ENCODE data around the gene MED23. TPM values are rescaled to one million over a fixed set of nuclear protein-coding genes. Genes with fewer than 3 reads are reported as not detected.

Gene MED23
- total and polyA plus RNA-seq, 10 of the 15 experiments (the other 5 are each of a cell fraction or from before 2014, with no cell fraction given), result 7.1 to 42.9 (median 19.6) TPM

GRCh38 chr6:131532580-131533039 lies 95.4 kb downstream of the MED23 start:
- no peak overlapping the region for H3K27ac ChIP-seq (ENCODE audit: control insufficient read depth, insufficient read depth)
- H4K20me1 ChIP-seq (ENCODE audit: control insufficient read depth, insufficient read depth), result no peaks in the 10 kb centered on the region
- ChIA-PET CTCF (interaction anchor here (0.6 to 4.9 kb wide), 9 partner anchors 11 to 646 kb away, joined by 3 to 57 read pairs (median 12); partner anchors contain the start of gene MED23), RAD21 (ENCODE audit: unreplicated experiment) (interaction anchor here (1.0 to 4.6 kb wide), 6 partner anchors 13 to 650 kb away, joined by 3 to 33 read pairs (median 9); partner anchors contain the start of gene MED23), SMC1A (ENCODE audit: uncharacterized antibody, unreplicated experiment) (interaction anchor here (0.6 to 4.4 kb wide), 11 partner anchors 13 to 647 kb away, joined by 3 to 32 read pairs (median 4); partner anchors contain the start of gene MED23), POLR2A (no interaction called here)
- H3K27me3 ChIP-seq (replicated peaks in 1 of 2; ENCODE audit: control insufficient read depth in 2 of 2, insufficient read depth in 2 of 2, low read length in 1 of 2), result no peaks in the 10 kb centered on the region
- ATAC-seq, result peak; percentile 93
- H3K4me3 ChIP-seq, result no peak overlapping the region
- H3K9ac ChIP-seq (ENCODE audit: control insufficient read depth, insufficient read depth, low read length), result no peak overlapping the region
- no peaks in the 10 kb centered on the region for H3K9me3 ChIP-seq (replicated peaks; ENCODE audit: control insufficient read depth, insufficient read depth, low read length)
- H3K4me2 ChIP-seq (ENCODE audit: control insufficient read depth, insufficient read depth), result no peak overlapping the region
- H3K4me1 ChIP-seq (ENCODE audit: control insufficient read depth, insufficient read depth, low read length), result no peaks in the 10 kb centered on the region
- BruUV-seq (replicated peaks), result no TSS peak
- no peak overlapping the region for H2AFZ ChIP-seq (ENCODE audit: control insufficient read depth, low read depth, low read length)
- 4% methylated on average over 3 of the region's 3 CpGs for WGBS (ENCODE audit: insufficient coverage, insufficient replicate concordance, low lambda C conversion rate, missing lambda C conversion rate)
- no peaks in the 10 kb centered on the region for H3K36me3 ChIP-seq (ENCODE audit: control insufficient read depth in 2 of 2, insufficient read depth in 2 of 2, low read length in 1 of 2)
- in situ Hi-C loops (cut with MboI), result loop anchor here (5.0 to 10.0 kb wide), 2 partner anchors 335 to 648 kb away; no protein-coding TSS in a partner anchor
- FAIRE-seq, result no peak
- no peaks in the 10 kb centered on the region for H3K79me2 ChIP-seq (ENCODE audit: control insufficient read depth, insufficient read depth, low read length)
- intact Hi-C loops (cut with micrococcal nuclease; ENCODE audit: unreplicated experiment), result no loop called here
- TF ChIP-seq TARDBP (IDR thresholded peaks at IDR 0.05; ENCODE audit: borderline replicate concordance), result no peak
- TF ChIP-seq NR2F1 (conservative IDR thresholded peaks at IDR 0.05), result peak; percentile 56; the same call in 1 of the 2 replicates
- TF ChIP-seq SRF (IDR thresholded peaks at IDR 0.05; ENCODE audit: low read depth in 2 of 2, low read length in 2 of 2), result no peak
- peak; percentile 44; the same call in 1 of the 2 replicates for TF ChIP-seq PAX5 (IDR thresholded peaks at IDR 0.05; ENCODE audit: borderline replicate concordance, low read depth, low read length)
- no peak for TF ChIP-seq SKIL (IDR thresholded peaks at IDR 0.05; ENCODE audit: low read depth, poor library complexity, severe bottlenecking)
- TF ChIP-seq YY1 (IDR thresholded peaks at IDR 0.05; ENCODE audit: low read depth, low read length), result peak; percentile 64
- no peak for TF ChIP-seq SIX5 (IDR thresholded peaks at IDR 0.05; ENCODE audit: low read depth, low read length, severe bottlenecking)
- TF ChIP-seq TCF3 (IDR thresholded peaks at IDR 0.05; ENCODE audit: borderline replicate concordance, insufficient read depth, low read depth, low read length), result no peak
- peak; percentile 57 for TF ChIP-seq JUNB (IDR thresholded peaks at IDR 0.05)
- no peak for TF ChIP-seq ZBED1 (IDR thresholded peaks at IDR 0.05; ENCODE audit: borderline replicate concordance)
- TF ChIP-seq ZBTB40 (IDR thresholded peaks at IDR 0.05; ENCODE audit: borderline replicate concordance), result no peak
- TF ChIP-seq BMI1 (IDR thresholded peaks at IDR 0.05; ENCODE audit: borderline replicate concordance), result no peak
- no peak for TF ChIP-seq BRCA1 (IDR thresholded peaks at IDR 0.05; ENCODE audit: low read depth, low read length)
- peak; percentile 36; the same call in 1 of the 2 replicates for TF ChIP-seq RELB (IDR thresholded peaks at IDR 0.05; ENCODE audit: low read depth)
- TF ChIP-seq IKZF1 (conservative IDR thresholded peaks at IDR 0.05), result 0 out of 2 replicates have a peak, but pooled peaks have one; percentile 22
- peak; percentile 27; the same call in 1 of the 2 replicates for TF ChIP-seq MTA2 (IDR thresholded peaks at IDR 0.05; ENCODE audit: low read depth)
- peak; percentile 82 to 88 for TF ChIP-seq BHLHE40 (IDR thresholded peaks at IDR 0.05; ENCODE audit: borderline replicate concordance in 1 of 2, low read depth in 2 of 2, low read length in 1 of 2)
- DNase-seq (ENCODE audit: low read depth, low spot score), result peak; percentile 23

Data from GM12878 (cell line).